T-helper 2 cell treated with Interferon-gamma antibody and Interleukin-4, amounts not matched to agents 5 μg/mL and 100 μg/mL, for 36 hours (primary cell): ENCODE measurements around the gene CDK7.

Source experiments
- DNase-seq: peaks from one replicate; pipeline ENCODE4 v3.0.0; 2021; ENCODE audit warnings: low spot score
- H3K27ac Mint-ChIP-seq: one replicate; pipeline ENCODE4 v1.8.0; 2021; ENCODE audit warnings: mild to moderate bottlenecking, mixed read lengths
- H3K27me3 Mint-ChIP-seq: one replicate; pipeline ENCODE4 v1.8.0; 2021; ENCODE audit warnings: low read depth, mixed read lengths
- H3K36me3 Mint-ChIP-seq: one replicate; pipeline ENCODE4 v1.8.0; 2021; ENCODE audit warnings: low read depth, mixed read lengths
- H3K4me1 Mint-ChIP-seq: one replicate; pipeline ENCODE4 v1.8.0; 2021; ENCODE audit warnings: low read depth, mixed read lengths
- H3K4me3 Mint-ChIP-seq: one replicate; pipeline ENCODE4 v1.8.0; 2022; ENCODE audit warnings: mild to moderate bottlenecking, moderate library complexity, mixed read lengths
- H3K9me3 Mint-ChIP-seq: one replicate; pipeline ENCODE4 v1.8.0; 2021; ENCODE audit warnings: mixed read lengths

Gene CDK7

DNA sequence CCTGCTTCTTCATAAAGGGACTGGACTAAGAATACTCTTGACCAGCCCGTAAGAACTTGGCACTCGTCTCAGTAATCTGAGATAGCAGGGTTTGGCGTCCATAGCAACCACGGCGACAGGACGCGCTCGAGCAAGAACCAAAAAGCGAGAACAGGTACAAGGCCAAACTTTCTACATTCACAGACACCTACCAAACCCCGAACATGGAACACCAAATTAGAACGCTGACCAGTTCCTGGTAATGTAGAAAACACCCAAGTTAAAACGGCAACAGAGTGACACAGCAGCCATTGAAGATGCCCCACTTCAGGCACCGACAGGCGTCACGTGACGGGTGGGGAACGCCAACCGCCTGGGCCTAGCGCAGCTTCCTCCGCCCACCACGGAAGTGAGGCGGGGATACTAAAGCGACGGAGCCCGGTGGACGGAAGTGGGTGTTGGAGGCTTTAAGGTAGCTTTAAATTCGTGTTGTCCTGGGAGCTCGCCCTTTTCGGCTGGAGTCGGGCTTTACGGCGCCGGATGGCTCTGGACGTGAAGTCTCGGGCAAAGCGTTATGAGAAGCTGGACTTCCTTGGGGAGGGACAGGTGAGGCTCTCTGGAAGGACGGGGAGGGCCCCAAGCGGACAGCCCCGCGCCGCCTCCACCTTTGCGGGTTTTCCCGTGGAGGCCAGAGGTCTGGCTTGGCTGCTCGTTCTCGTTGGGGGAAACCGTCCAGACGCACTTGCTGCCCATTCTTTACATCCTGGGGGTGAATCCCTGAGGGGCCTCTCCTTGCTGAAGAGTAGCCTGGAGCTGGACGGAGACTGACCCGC, at the start of gene CDK7:
TSS of gene CDK7 (plus strand) at position 430 of the 812 bp plus-strand sequence. CDS start at position 520, 90 bp downstream.
- Mint-ChIP-seq H3K36me3 (peaks cover 20% of the 10 kb centered on the region), H3K4me1 (peaks cover 31% of the 10 kb centered on the region), H3K27me3 (no peaks in the 10 kb centered on the region), H3K27ac (peak within 1 kb of the TSS; percentile 86), H3K9me3 (no peaks in the 10 kb centered on the region), H3K4me3 (peak within 1 kb of the TSS; percentile 98)
- DNase-seq: peak; percentile 95

GRCh38 chr5:69187342-69187741, 47.3 kb upstream of the CDK7 start:
- DNase-seq: no peak
- Mint-ChIP-seq H3K36me3 (peaks cover 5% of the 10 kb centered on the region), H3K27me3 (no peaks in the 10 kb centered on the region), H3K27ac (peak overlapping the region; percentile 55), H3K9me3 (no peaks in the 10 kb centered on the region), H3K4me3 (no peak overlapping the region), H3K4me1 (peaks cover 8% of the 10 kb centered on the region)

DNA sequence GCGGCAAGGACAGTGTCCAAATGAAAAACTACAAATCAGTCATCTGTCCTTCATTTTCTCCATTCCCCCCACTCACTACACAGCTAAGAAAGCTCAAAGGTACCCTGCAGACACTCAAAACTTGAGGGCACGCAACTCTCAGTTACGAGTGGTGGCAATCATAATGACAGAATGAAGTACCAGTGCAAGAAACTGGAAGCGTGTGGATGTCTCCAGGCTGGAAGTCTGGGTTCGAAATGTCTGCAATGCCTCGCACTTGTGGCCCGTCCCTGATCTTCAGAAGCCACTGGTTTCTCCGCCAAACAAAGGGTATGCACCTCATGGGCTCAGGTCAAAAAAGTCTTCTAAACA, 45.9 kb upstream of the CDK7 start:
- Mint-ChIP-seq H3K4me1 (peaks cover 8% of the 10 kb centered on the region), H3K4me3 (peak overlapping the region; percentile 90), H3K27me3 (no peaks in the 10 kb centered on the region), H3K9me3 (no peaks in the 10 kb centered on the region), H3K36me3 (peaks cover 7% of the 10 kb centered on the region), H3K27ac (peak overlapping the region; percentile 92)
- DNase-seq: no peak

DNA sequence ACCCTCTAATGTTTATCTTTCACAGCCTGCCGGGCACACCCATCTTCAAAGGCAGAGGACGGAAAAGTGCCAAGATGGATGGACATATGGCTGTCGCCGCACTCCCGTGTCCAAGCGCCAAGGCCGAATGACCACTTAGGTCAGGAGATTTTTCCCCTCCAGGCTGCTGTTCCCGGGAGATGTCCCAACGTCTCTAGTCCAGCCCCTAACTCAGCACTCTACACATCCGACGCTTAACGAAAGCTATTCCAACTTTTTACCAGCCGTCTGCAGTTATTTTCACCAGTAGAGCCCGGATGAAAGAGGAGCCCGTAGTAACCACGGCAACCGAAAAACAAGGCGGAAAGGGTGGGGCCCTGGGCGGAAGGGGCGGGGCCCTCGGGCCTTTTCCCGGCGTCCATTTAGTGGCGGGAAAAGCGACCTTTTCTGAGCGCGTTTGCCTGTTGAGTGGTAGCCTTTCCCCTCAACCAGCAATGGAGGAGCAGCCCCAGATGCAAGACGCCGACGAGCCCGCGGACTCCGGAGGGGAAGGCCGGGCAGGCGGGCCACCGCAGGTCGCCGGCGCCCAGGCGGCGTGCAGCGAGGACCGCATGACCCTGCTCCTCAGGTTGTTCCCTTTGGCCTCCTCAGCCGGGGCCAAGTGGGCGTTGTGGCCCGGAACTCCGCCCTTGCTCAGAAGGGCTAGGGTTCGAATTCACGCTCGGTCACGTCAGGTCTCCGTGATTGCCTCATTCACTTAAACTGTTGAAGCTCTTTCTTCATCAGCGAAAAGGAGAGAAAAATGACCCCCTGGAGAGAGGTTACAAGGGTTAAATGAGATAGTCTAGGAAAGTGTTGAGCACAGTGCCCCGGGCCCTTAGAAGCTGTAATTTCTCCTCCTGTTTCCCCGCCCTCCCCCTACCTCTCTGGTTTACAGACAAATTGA, 45.3 kb upstream of the CDK7 start, which contains the start of gene CENPH:
TSS of gene CENPH (plus strand) at position 422 of the 925 bp plus-strand sequence. CDS start at position 474, 52 bp downstream.
- H3K36me3 Mint-ChIP-seq: peaks cover 7% of the 10 kb centered on the region
- H3K9me3 Mint-ChIP-seq: no peaks in the 10 kb centered on the region
- peak within 1 kb of the TSS; percentile 90 for H3K4me3 Mint-ChIP-seq
- H3K27ac Mint-ChIP-seq: peak within 1 kb of the TSS; percentile 92
- H3K27me3 Mint-ChIP-seq: no peaks in the 10 kb centered on the region
- peak; percentile 91 for DNase-seq
- H3K4me1 Mint-ChIP-seq: peaks cover 8% of the 10 kb centered on the region

DNA sequence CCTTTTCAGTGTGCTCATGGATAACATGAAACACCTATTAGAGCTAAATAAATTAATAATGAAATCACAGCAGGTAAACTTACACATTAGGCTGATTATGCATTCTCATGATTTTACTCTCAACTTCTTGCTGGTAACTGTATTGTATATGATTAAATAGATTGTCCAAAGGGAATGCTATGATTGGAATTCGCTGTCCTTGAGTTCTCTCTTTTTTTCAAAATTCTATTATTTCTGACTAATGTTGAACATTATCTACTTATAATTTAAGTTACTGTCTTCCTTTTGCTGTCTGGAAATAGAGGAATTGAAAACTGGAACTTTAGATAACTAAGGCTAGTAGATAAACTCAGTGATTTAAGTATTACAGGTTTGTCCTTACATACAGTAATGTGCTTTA, 32.2 kb upstream of the CDK7 start:
- H3K4me1 Mint-ChIP-seq: peaks cover 5% of the 10 kb centered on the region
- no peak overlapping the region for H3K4me3 Mint-ChIP-seq
- no peak overlapping the region for H3K27ac Mint-ChIP-seq
- H3K36me3 Mint-ChIP-seq: peaks cover 19% of the 10 kb centered on the region
- DNase-seq: no peak
- no peaks in the 10 kb centered on the region for H3K9me3 Mint-ChIP-seq
- H3K27me3 Mint-ChIP-seq: no peaks in the 10 kb centered on the region

DNA sequence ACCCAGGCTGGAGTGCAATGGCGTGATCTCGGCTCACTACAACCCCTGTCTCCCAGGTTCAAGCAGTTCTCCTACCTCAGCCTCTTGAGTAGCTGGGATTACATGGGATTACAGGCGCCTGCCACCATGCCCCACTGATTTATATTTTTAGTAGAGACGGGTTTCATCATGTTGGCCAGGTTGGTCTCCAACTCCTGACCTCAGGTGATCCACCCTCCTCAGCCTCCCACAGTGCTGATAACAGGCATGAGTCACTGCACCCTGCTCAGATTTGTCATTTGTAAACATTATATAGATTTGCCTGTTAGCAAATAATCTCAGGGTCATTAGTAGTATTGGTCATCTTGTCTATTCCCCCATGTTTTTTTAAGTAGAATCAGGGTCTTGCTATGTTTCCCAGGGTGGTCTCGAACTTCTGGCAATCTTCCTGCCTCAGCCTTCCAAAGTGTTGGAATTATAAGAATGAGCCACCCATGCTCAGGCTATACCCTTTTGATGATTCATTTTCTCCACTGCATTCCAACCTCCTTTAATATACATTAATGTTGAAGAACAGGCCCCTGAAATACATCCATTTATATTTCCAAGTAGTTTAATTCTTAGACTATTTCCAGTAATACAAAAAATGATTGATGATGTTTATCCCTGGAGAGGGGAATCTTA, 28.0 kb upstream of the CDK7 start:
- no peak overlapping the region for H3K4me3 Mint-ChIP-seq
- no peaks in the 10 kb centered on the region for H3K4me1 Mint-ChIP-seq
- H3K36me3 Mint-ChIP-seq: peaks cover 7% of the 10 kb centered on the region
- no peak for DNase-seq
- H3K27ac Mint-ChIP-seq: no peak overlapping the region
- H3K27me3 Mint-ChIP-seq: no peaks in the 10 kb centered on the region
- H3K9me3 Mint-ChIP-seq: no peaks in the 10 kb centered on the region

DNA sequence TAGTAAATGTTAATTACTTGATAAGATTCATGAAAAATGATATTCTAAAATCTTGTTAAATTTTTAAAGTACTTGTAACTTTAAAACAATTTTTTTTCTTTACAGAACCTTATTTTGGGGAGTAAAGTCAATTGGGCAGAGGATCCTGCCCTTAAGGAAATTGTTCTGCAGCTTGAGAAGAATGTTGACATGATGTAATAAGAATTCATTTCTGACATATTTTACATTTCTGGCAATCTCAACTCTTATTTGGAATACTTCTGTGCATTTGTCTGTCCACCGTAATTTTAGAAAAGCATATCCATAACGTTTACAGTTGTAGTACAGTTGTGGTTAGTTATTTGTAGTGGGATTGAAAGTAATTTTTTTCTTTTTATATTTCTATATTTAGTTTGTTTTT, 25.1 kb upstream of the CDK7 start:
- peaks cover 7% of the 10 kb centered on the region for H3K36me3 Mint-ChIP-seq
- H3K4me1 Mint-ChIP-seq: no peaks in the 10 kb centered on the region
- DNase-seq: no peak
- no peak overlapping the region for H3K27ac Mint-ChIP-seq
- no peaks in the 10 kb centered on the region for H3K9me3 Mint-ChIP-seq
- H3K27me3 Mint-ChIP-seq: no peaks in the 10 kb centered on the region
- no peak overlapping the region for H3K4me3 Mint-ChIP-seq

- Mint-ChIP-seq H3K36me3 (peaks cover 7% of the 10 kb centered on the region), H3K27me3 (no peaks in the 10 kb centered on the region), H3K9me3 (no peaks in the 10 kb centered on the region), H3K4me3 (no peak overlapping the region), H3K4me1 (peaks cover 6% of the 10 kb centered on the region), H3K27ac (no peak overlapping the region)
- no peak for DNase-seq
These were observed 23.5 kb upstream of the CDK7 start for GRCh38 chr5:69211200-69211599.

- Mint-ChIP-seq H3K9me3 (no peaks in the 10 kb centered on the region), H3K27ac (peak overlapping the region; percentile 10), H3K27me3 (no peaks in the 10 kb centered on the region), H3K36me3 (peaks cover 5% of the 10 kb centered on the region), H3K4me1 (peaks cover 7% of the 10 kb centered on the region), H3K4me3 (no peak overlapping the region)
- no peak for DNase-seq
These were observed 22.7 kb upstream of the CDK7 start for GRCh38 chr5:69212022-69212421.

- Mint-ChIP-seq H3K4me1 (peaks cover 11% of the 10 kb centered on the region), H3K4me3 (no peak overlapping the region), H3K27me3 (no peaks in the 10 kb centered on the region), H3K36me3 (peaks cover 5% of the 10 kb centered on the region), H3K27ac (no peak overlapping the region), H3K9me3 (no peaks in the 10 kb centered on the region)
- DNase-seq: no peak
These were observed 21.0 kb upstream of the CDK7 start for GRCh38 chr5:69213513-69214215.

DNA sequence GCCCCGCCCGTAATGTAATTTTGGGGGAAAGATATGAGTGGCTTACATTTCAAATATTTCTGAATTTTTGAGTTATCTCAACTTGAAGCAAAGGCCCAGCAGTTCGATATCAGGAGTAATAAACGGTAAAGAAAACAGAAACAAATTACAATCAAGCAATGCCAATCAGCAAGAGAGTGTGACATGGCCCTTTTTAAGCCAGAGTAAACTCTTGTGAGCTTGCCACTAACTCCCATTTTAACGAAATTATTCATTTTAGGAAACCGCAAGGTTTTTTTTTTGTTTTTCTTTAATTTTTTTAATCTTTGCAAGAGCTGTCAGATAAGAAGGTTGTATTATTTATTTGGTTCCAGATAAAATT, 17.6 kb upstream of the CDK7 start:
- Mint-ChIP-seq H3K36me3 (peaks cover 16% of the 10 kb centered on the region), H3K4me1 (peaks cover 19% of the 10 kb centered on the region), H3K27me3 (no peaks in the 10 kb centered on the region), H3K27ac (peak overlapping the region; percentile 99), H3K9me3 (no peaks in the 10 kb centered on the region), H3K4me3 (peak overlapping the region; percentile 99)
- DNase-seq: no peak

GRCh38 chr5:69217548-69218526, 16.8 kb upstream of the CDK7 start:
- H3K27me3 Mint-ChIP-seq: no peaks in the 10 kb centered on the region
- H3K27ac Mint-ChIP-seq: peak overlapping the region; percentile 99
- peak; percentile 92 for DNase-seq
- H3K36me3 Mint-ChIP-seq: peaks cover 17% of the 10 kb centered on the region
- H3K4me1 Mint-ChIP-seq: peaks cover 20% of the 10 kb centered on the region
- no peaks in the 10 kb centered on the region for H3K9me3 Mint-ChIP-seq
- H3K4me3 Mint-ChIP-seq: peak overlapping the region; percentile 99
